Activated CD8-positive, alpha-beta memory T cell treated with anti-CD3 and anti-CD28 coated beads for 48 hours (primary cell): ENCODE results near the gene PGGHG.

Experiments
- DNase-seq, 3 experiments: peaks; one replicate each; pipeline ENCODE4 v3.0.0-alpha.2; 2020; ENCODE audit warnings: low read depth in 2 of 3, low spot score in 2 of 3

Gene PGGHG

DNA sequence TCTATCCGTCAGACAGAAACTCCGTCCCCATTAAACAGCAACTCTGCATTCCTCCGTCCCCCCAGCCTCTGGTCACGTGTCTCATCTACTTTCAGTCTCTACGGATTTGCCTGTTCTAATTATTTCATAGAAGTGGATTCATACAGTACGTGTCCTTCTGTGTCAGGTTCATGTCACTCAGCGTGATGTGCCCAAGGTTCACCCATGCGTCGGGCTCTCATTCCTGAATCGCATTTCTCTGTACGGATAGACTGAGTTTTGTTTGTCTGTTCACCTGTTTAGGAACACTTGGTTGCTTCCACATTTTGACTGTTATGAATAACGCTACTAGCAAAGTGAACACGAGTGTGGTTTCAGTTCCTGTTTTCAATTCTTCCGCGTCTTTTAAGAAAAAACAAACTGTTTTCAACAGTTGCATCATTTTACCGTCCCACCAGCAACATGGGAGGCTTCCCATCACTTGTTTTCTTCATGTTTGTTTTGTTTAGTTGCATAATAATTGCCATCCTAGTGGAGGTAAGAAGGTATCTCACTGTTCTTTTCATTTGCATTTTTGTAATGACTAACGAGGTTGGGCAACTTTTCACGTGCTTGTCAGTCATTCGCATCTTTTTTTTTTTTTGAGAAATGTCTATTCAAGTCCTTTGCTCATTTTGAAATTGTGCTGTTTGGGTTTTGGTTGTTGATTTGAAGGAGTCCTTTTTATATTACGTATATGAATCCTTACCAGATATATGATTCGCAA, 19.6 kb upstream of the PGGHG start:
- DNase-seq = no peak

DNA sequence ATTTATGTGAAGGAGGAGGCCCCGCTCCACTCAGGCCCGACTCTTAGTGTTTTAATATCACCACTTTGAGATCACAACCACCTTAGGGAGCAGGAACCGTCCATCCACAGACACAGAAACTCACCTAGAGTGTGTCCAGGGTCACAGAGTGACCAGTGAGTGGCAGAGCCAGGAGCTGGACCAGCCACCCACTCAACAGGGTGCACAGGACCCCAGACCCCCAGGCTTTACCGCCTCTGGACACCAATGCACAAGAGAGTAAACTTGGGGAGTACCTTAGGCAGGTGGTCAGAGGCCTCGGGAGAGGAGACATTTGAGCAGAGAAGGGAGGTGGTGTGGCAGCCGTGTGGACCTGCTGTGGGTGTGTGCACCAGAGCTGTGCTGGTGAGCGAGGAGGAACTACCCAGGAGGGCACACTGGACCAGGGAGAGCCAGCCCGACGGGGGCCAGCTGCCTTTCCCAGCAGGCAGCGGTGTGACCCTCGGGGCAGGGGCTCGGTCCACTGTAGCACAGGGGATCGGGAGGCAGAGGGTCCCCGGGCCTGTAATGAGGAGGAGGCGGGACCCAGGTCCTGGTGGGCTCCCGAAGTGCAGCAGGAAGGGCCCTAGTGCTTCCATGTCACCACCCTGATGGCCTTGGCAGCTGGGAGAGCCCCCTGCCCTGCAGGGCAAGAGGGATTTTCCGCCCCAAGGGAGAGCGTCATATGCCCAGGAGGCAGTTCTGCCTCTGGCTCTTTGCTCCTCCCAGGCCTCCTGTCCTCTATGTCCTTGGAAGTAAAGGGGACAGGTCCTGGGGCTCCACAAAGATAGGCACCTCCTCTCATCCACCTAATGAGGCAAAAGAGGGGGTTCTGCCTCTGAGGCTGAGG, 18.2 kb upstream of the PGGHG start:
- DNase-seq = no peak

DNA sequence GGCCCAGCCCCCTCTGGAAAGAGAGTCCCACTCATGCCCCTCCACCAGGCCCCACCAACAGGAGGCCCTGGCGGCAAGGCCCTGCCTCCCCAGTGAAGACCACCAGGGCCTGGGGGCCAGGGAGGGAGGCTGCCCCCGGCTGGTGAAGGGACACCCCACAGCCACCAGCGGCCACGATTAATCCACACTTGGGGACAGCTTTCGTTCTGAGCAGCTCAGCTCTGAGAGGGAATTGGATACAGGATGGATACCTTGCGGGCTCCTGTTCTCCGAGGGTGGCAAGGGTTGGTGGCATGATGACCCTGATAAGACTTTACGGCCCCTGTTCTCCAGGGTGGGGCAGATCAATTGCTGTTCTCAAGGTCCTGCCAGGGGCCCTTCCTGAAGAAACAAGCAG, 17.6 kb upstream of the PGGHG start:
- DNase-seq = no peak

DNA sequence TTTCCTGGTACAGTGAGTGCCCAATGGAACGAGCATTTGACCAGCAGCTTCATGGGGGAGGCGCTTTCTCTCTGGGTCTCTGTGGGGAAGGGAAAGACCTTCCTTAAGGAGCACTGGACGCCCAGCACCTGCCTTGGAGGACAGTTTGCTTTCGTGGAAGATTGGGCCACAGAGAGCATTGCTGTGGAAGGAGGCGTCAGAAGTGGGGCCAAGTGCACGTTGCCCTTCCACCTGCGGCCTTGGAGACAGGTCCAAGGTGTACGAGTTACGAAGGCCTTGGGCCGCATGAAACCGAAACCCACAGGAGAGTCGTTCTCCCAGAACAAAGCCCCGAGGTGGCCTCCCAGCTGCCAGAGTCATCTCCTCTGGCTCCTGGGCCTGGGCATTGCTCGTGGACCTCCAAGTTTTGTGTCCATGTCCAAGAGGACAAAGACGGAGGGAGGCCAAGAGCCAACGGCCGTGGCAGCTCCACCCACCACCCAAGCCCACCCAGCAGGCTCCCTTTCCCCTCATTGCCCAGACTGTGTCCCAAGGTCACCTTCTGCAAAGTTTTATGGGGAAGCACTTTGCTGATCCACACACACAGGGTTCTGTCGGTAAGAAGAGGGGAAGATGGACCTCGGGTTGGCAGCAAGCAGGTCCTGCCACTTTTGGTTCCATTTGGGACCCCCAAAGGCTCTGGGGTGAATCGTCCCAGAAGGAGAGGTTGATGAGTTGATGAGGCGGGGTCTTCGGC, 16.6 kb upstream of the PGGHG start:
- no peak for DNase-seq

GRCh38 chr11:272931-273198, 16.1 kb upstream of the PGGHG start:
- no peak for DNase-seq

- DNase-seq = no peak
Measured at GRCh38 chr11:276219-276618, 12.7 kb upstream of the PGGHG start.

- no peak for DNase-seq
Measured at GRCh38 chr11:278001-278951, 10.7 kb upstream of the PGGHG start, which contains the start of gene NLRP6. TSS of gene NLRP6 (plus strand) at chr11:278407. CDS start at chr11:278570, 163 bp downstream.

- DNase-seq = no peak
Measured at GRCh38 chr11:279040-279965, 9.6 kb upstream of the PGGHG start.

- DNase-seq = no peak
Measured at GRCh38 chr11:279966-280705, 8.8 kb upstream of the PGGHG start.

DNA sequence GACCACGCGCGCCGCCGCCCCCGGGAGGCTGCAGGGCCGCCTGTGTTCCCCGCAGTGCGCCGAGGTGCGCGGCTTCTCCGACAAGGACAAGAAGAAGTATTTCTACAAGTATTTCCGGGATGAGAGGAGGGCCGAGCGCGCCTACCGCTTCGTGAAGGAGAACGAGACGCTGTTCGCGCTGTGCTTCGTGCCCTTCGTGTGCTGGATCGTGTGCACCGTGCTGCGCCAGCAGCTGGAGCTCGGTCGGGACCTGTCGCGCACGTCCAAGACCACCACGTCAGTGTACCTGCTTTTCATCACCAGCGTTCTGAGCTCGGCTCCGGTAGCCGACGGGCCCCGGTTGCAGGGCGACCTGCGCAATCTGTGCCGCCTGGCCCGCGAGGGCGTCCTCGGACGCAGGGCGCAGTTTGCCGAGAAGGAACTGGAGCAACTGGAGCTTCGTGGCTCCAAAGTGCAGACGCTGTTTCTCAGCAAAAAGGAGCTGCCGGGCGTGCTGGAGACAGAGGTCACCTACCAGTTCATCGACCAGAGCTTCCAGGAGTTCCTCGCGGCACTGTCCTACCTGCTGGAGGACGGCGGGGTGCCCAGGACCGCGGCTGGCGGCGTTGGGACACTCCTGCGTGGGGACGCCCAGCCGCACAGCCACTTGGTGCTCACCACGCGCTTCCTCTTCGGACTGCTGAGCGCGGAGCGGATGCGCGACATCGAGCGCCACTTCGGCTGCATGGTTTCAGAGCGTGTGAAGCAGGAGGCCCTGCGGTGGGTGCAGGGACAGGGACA, 8.0 kb upstream of the PGGHG start:
- DNase-seq = no peak

GRCh38 chr11:281486-282161, 7.3 kb upstream of the PGGHG start:
- DNase-seq = no peak

DNA sequence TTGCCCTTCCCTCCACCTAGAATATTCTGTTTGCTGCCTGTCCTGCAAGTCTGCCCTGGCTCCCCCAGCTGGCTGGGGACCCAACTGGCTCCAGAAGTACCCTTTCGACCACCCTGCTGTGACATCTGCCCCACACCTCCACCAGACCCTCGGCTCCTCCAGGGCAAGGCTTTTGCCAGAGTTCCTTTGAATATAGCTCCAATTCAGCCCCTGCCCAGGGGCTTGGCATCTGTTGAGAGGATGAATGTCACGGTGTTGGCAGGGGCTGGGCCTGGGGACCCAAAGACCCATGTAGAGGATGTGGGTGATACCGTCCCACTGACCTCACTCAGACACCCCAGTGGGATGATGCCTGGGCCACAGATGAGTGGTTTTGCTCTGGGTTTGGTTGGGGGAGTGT, 6.8 kb upstream of the PGGHG start:
- no peak for DNase-seq

- no peak for DNase-seq
Measured at GRCh38 chr11:282630-283360, 6.1 kb upstream of the PGGHG start.

GRCh38 chr11:283405-284104, 5.4 kb upstream of the PGGHG start:
- DNase-seq = no peak

DNA sequence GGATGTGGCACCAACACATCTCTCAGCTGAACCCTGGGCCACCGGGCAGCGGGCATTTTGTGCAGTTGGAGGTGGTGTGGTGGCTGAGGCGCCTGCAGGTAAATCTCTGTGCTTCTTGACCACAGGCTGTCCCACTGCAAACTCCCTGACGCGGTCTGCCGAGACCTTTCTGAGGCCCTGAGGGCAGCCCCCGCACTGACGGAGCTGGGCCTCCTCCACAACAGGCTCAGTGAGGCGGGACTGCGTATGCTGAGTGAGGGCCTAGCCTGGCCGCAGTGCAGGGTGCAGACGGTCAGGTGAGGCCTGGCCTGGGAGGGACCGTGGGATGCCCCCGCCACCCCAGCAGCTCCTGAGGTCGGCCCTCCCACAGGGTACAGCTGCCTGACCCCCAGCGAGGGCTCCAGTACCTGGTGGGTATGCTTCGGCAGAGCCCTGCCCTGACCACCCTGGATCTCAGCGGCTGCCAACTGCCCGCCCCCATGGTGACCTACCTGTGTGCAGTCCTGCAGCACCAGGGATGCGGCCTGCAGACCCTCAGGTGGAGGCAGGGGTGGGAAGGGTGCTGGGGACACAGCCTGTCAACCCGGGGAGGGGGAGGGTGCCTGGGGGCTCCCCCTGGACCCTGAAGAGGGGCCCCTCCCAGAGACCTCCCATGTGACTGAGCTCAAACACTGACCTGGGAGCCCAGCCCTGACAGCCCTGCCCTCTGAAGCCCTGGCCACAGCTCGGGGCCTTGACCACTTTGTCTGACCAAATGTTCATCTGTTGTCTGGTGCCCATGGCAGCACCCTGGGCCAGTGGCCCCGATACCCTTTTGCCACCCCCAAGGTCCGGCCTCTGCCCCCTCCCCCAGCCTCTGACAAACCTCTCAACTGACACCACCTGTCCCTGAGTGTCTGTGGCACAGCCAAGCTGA, 4.6 kb upstream of the PGGHG start:
- no peak for DNase-seq
